ENCODE measurements around the gene OR10H1.
"Not testable (repeated sequence)": the region's sequence is repeated elsewhere in the genome, so short reads cannot be mapped to it uniquely, and the experiment has no call there.

OR10H1 gene

GRCh38 chr19:15840833-15841232 lies 25.4 kb upstream of the OR10H1 start:
- TF ChIP-seq, protein P1, sequence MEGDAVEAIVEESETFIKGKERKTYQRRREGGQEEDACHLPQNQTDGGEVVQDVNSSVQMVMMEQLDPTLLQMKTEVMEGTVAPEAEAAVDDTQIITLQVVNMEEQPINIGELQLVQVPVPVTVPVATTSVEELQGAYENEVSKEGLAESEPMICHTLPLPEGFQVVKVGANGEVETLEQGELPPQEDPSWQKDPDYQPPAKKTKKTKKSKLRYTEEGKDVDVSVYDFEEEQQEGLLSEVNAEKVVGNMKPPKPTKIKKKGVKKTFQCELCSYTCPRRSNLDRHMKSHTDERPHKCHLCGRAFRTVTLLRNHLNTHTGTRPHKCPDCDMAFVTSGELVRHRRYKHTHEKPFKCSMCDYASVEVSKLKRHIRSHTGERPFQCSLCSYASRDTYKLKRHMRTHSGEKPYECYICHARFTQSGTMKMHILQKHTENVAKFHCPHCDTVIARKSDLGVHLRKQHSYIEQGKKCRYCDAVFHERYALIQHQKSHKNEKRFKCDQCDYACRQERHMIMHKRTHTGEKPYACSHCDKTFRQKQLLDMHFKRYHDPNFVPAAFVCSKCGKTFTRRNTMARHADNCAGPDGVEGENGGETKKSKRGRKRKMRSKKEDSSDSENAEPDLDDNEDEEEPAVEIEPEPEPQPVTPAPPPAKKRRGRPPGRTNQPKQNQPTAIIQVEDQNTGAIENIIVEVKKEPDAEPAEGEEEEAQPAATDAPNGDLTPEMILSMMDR (IDR thresholded peaks at IDR 0.05) = no peak
- Histone ChIP-seq H3K27me3 (no peaks in the 10 kb centered on the region), H3K4me1 (ENCODE audit: control insufficient read depth in 1 of 2, insufficient read depth in 1 of 2, low read depth in 1 of 2, low read length in 1 of 2) (peaks cover 15 to 17% of the 10 kb centered on the region in 2 experiments), H3K36me3 (no peaks in the 10 kb centered on the region), H3K27ac (no peak overlapping the region), H3K4me3 (ENCODE audit: low read depth in 1 of 2, low read length in 1 of 2) (no peak overlapping the region), H3K9me3 (no peaks in the 10 kb centered on the region)

- peaks cover 19 to 21% of the 10 kb centered on the region in 2 experiments for H3K4me1 ChIP-seq (ENCODE audit: control insufficient read depth in 1 of 2, insufficient read depth in 1 of 2, low read depth in 1 of 2, low read length in 1 of 2)
- not testable (repeated sequence) for H3K27ac ChIP-seq, H3K27me3 ChIP-seq
Measured at GRCh38 chr19:15839888-15840287, 24.4 kb upstream of the OR10H1 start.

DNA sequence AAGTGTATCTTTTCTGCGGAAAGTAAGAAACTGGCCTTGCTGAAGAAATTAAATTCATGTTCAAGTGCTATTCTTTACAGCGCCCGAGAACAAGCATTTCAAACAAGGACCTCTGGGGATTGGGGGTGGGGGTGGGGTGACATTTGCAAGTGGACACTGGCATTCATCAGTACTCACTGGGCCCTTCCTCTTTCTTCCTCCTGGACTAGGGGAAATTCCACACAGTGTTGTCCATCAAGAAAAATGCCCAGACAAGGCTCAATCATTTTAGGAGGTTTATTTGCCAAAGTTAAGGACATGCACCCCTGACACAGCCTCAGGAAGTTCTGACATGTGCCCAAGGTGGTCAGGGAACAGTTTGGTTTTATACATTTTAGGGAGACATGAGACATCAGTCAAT lies 22.9 kb upstream of the OR10H1 start:
- Histone ChIP-seq H3K4me3 (ENCODE audit: low read depth in 1 of 2, low read length in 1 of 2) (no peak overlapping the region), H3K36me3 (no peaks in the 10 kb centered on the region), H3K27me3 (no peaks in the 10 kb centered on the region), H3K4me1 (ENCODE audit: control insufficient read depth in 1 of 2, insufficient read depth in 1 of 2, low read depth in 1 of 2, low read length in 1 of 2) (peaks cover 19 to 21% of the 10 kb centered on the region in 2 experiments), H3K9me3 (no peaks in the 10 kb centered on the region), H3K27ac (peak overlapping the region; percentile 97)
- TF ChIP-seq, protein P1 (IDR thresholded peaks at IDR 0.05) = no peak

More at GRCh38 chr19:15839888-15840287, 24.4 kb upstream of the OR10H1 start:
- H3K9me3 ChIP-seq; H3K4me3 ChIP-seq (ENCODE audit: low read depth in 1 of 2, low read length in 1 of 2); H3K36me3 ChIP-seq: not testable (repeated sequence)

DNA sequence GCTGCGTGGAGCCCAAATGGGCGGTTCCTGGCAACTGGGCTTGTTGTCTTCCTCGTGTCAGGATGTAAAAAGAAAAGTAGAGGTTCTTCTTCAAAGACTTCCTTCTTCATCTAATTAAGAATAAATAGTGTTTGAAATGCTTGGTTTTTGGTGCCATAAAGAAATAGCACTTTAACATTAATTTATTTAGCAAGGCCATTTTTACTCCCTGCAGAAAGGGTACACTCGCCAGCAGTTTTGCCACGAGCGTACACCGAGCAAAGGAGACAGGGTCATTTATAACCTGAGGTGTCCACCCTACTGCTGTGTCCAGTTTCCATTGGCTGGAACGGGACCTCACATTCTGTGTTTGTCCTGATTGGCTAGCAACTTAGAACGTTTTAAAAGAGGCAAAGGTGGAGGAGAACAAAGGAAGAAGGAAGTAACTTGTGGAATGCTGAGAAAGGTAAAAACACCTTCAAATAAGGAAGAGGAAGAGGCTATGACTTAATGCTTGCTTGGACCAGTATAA lies 21.8 kb upstream of the OR10H1 start:
- H3K9me3 ChIP-seq = no peaks in the 10 kb centered on the region
- H3K27me3 ChIP-seq = no peaks in the 10 kb centered on the region
- TF ChIP-seq, protein P1 (IDR thresholded peaks at IDR 0.05) = no peak
- H3K4me3 ChIP-seq (ENCODE audit: low read depth in 1 of 2, low read length in 1 of 2) = peak overlapping the region; percentile 67 to 81
- peaks cover 19 to 21% of the 10 kb centered on the region in 2 experiments for H3K4me1 ChIP-seq (ENCODE audit: control insufficient read depth in 1 of 2, insufficient read depth in 1 of 2, low read depth in 1 of 2, low read length in 1 of 2)
- H3K36me3 ChIP-seq = no peaks in the 10 kb centered on the region
- H3K27ac ChIP-seq = peak overlapping the region; percentile 97

DNA sequence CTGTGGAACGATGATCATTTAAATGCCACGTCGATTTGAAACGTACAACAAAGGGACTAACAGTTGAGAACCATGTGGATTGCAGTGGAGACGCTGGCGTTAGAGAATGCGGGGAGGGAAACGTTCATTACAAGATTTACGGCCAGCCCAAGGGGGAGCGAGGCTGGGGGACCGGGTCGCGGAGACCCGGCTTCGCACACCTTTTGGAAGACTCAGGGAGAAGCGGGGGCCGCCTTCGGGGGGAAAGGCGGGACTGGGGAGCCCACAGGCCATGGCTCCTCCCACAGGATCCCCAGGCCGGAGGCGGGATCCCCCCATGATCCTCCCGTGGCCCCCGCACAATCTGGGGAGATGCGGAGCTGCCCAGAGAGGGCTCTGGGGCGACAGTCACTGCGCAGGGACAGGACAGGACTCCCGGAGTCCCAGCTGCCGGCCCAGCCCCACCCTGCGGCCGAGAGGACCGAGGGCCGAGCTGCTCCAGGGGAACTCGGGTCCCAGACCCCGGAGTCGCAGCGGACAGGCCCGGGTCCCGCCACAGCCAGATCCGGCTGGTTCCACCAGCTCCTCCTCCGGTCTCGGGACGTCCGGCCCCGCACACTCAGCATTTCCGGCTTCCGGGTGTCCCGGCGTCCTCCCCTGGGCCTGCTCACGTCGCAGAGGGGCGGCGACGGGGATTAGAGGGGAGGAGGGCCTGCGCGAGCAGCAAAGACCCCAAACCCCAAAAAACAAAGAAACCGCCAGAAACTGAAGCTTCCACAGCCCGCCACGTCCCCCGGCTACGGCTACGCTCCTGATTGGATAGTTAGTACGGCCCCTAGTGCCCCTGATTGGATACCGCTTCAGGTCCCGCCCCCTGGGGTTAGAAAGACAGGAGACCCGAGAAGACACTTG lies 21.1 kb upstream of the OR10H1 start:
- peak overlapping the region; percentile 97 for H3K27ac ChIP-seq
- H3K9me3 ChIP-seq = no peaks in the 10 kb centered on the region
- H3K27me3 ChIP-seq = no peaks in the 10 kb centered on the region
- TF ChIP-seq, protein P1 (IDR thresholded peaks at IDR 0.05) = peak; percentile 14
- H3K4me3 ChIP-seq (ENCODE audit: low read depth in 1 of 2, low read length in 1 of 2) = peak overlapping the region; percentile 67 to 81
- peaks cover 19 to 21% of the 10 kb centered on the region in 2 experiments for H3K4me1 ChIP-seq (ENCODE audit: control insufficient read depth in 1 of 2, insufficient read depth in 1 of 2, low read depth in 1 of 2, low read length in 1 of 2)
- no peaks in the 10 kb centered on the region for H3K36me3 ChIP-seq

- not testable (repeated sequence) for H3K27me3 ChIP-seq, H3K9me3 ChIP-seq, H3K36me3 ChIP-seq
- peak overlapping the region; percentile 97 for H3K27ac ChIP-seq
- peaks cover 19 to 21% of the 10 kb centered on the region in 2 experiments for H3K4me1 ChIP-seq (ENCODE audit: control insufficient read depth in 1 of 2, insufficient read depth in 1 of 2, low read depth in 1 of 2, low read length in 1 of 2)
- H3K4me3 ChIP-seq (ENCODE audit: low read depth in 1 of 2, low read length in 1 of 2) = peak overlapping the region; percentile 67 to 81
Measured at GRCh38 chr19:15835565-15836329, 20.3 kb upstream of the OR10H1 start.

- not testable (repeated sequence) for H3K9me3 ChIP-seq
Measured at GRCh38 chr19:15834232-15834631, 18.8 kb upstream of the OR10H1 start.

More at GRCh38 chr19:15834232-15834631, 18.8 kb upstream of the OR10H1 start:
- H3K27ac ChIP-seq; H3K4me3 ChIP-seq (ENCODE audit: low read depth in 1 of 2, low read length in 1 of 2); H3K27me3 ChIP-seq; H3K36me3 ChIP-seq: not testable (repeated sequence)
- peaks cover 19 to 21% of the 10 kb centered on the region in 2 experiments for H3K4me1 ChIP-seq (ENCODE audit: control insufficient read depth in 1 of 2, insufficient read depth in 1 of 2, low read depth in 1 of 2, low read length in 1 of 2)

All from neutrophil (primary cell).